HepG2 (cell line): Measurements from ENCODE around the gene RORB. TPM values are rescaled to one million over a fixed set of nuclear protein-coding genes. Genes with fewer than 3 reads are reported as not detected.

ENCODE experiments used
- ATAC-seq: fragments of 200-7000 bp; cut with Tn5 transposase; 3 replicates; pipeline ENCODE4 v1.9.1; 2020; ENCODE audit warnings: mild to moderate bottlenecking, moderate library complexity
- BruUV-seq: library from RNA; stranded (reverse); fragments of 400-500 nt; replicated peaks from 2 replicates; lab custom pipeline; 2021; lab: Mats Ljungman, UMichigan
- CTCF ChIA-PET: fragments of 300-600 bp; formaldehyde crosslinking; extraction: SDS; loops from one replicate; lab custom pipeline; 2021; ENCODE audit warnings: low total read pairs, inconsistent platforms, low intra/inter-chr PET ratio; lab: Yijun Ruan, JAX
- POLR2A ChIA-PET: fragments of 350-600 bp; sonication (Branson Sonifier 250); formaldehyde crosslinking; loops from one replicate; lab custom pipeline; 2020; ENCODE audit warnings: antibody characterized with exemption, inconsistent platforms; lab: Yijun Ruan, JAX
- DNase-seq: peaks from one replicate; pipeline ENCODE4 v3.0.0-alpha.2; 2015; ENCODE audit warnings: low spot score
- FAIRE-seq: peaks from 3 replicates; lab custom pipeline; 2011; peaks lifted over from hg19 to GRCh38; lab: Jason Lieb, UNC
- H2AFZ ChIP-seq: one replicate; pipeline ENCODE4 v1.6.1; 2011; ENCODE audit warnings: low read length, inconsistent platforms
- H3K27ac ChIP-seq: fragments of 300-600 bp; 3 replicates; pipeline ENCODE4 v1.8.0; 2011; ENCODE audit warnings: mixed run types, mild to moderate bottlenecking, mixed read lengths, low read length, inconsistent platforms; ENCODE audit not compliant: insufficient read depth; ENCODE audit errors: extremely low read length
- H3K27me3 ChIP-seq, 2 experiments: fragments of 200-600 bp in 1 of 2; 2 replicates in 1 of 2; 3 replicates in 1 of 2; pipeline versions ENCODE4 v1.6.0 to v1.8.0; 2011; ENCODE audit warnings: low read length in 2 of 2, mild to moderate bottlenecking in 2 of 2, moderate library complexity in 2 of 2, inconsistent platforms in 1 of 2; ENCODE audit not compliant: insufficient read depth in 2 of 2, control insufficient read depth in 1 of 2
- H3K36me3 ChIP-seq, 2 experiments: fragments of 200-600 bp in 1 of 2; replicated peaks in 1 of 2; 2 replicates in 1 of 2; 3 replicates in 1 of 2; pipeline versions ENCODE4 v1.5.1 to v1.8.0; 2011; ENCODE audit warnings: low read length in 2 of 2, inconsistent platforms in 1 of 2; ENCODE audit not compliant: insufficient read depth in 2 of 2, control insufficient read depth in 1 of 2
- H3K4me1 ChIP-seq: 2 replicates; pipeline ENCODE4 v1.5.1; 2012; ENCODE audit warnings: low read length, inconsistent platforms; ENCODE audit not compliant: insufficient read depth
- H3K4me2 ChIP-seq: 2 replicates; pipeline ENCODE4 v1.6.0; 2011; ENCODE audit warnings: low read depth, low read length, inconsistent platforms
- H3K4me3 ChIP-seq, 3 experiments: fragments of 200-600 bp in 1 of 3; sonication (generic), shearing (Covaris generic) in 1 of 3; replicated peaks in 1 of 3; 2 replicates each; pipeline ENCODE4 v1.5.1; 2011 to 2016; ENCODE audit warnings: low read length in 3 of 3, inconsistent platforms in 2 of 3, low read depth in 2 of 3, mild to moderate bottlenecking in 2 of 3, control low read depth in 1 of 3, mixed read lengths in 1 of 3; ENCODE audit not compliant: insufficient read depth in 1 of 3
- H3K79me2 ChIP-seq: one replicate; pipeline ENCODE4 v1.6.1; 2011; ENCODE audit warnings: low read length, inconsistent platforms; ENCODE audit not compliant: insufficient read depth
- H3K9ac ChIP-seq: 2 replicates; pipeline ENCODE4 v1.6.0; 2011; ENCODE audit warnings: mild to moderate bottlenecking, low read depth, low read length, inconsistent platforms; ENCODE audit not compliant: insufficient read depth
- H3K9me3 ChIP-seq: 2 replicates; pipeline ENCODE4 v1.5.1; 2012; ENCODE audit warnings: mild to moderate bottlenecking, low read length
- H4K20me1 ChIP-seq: 2 replicates; pipeline ENCODE4 v1.6.0; 2011; ENCODE audit warnings: inconsistent platforms, mild to moderate bottlenecking, low read length, moderate library complexity; ENCODE audit not compliant: insufficient read depth
- HOXA3 ChIP-seq: sonication (generic); formaldehyde crosslinking; IDR thresholded peaks from 2 replicates; pipeline ENCODE4 v1.5.0; 2020; ENCODE audit warnings: missing genetic modification reagents
- MEF2D ChIP-seq: sonication (generic); formaldehyde crosslinking; IDR thresholded peaks from 2 replicates; pipeline ENCODE4 v1.5.1; 2020; ENCODE audit warnings: mild to moderate bottlenecking, missing genetic modification reagents
- PRPF4 ChIP-seq: fragments of 200-400 bp; formaldehyde crosslinking; IDR thresholded peaks from 2 replicates; pipeline ENCODE4 v1.6.1; 2016; ENCODE audit warnings: low read length, low read depth; ENCODE audit not compliant: poor library complexity, severe bottlenecking
- SATB2 ChIP-seq: sonication (generic); formaldehyde crosslinking; IDR thresholded peaks from 2 replicates; pipeline ENCODE4 v1.5.0; 2020; ENCODE audit warnings: missing genetic modification reagents
- ZNF547 ChIP-seq: sonication (generic); formaldehyde crosslinking; IDR thresholded peaks from 2 replicates; pipeline ENCODE4 v1.5.1; 2020; ENCODE audit warnings: mild to moderate bottlenecking, missing genetic modification reagents
- ZNF589 ChIP-seq: sonication (generic); formaldehyde crosslinking; conservative IDR thresholded peaks from 2 replicates; pipeline ENCODE4 v1.8.0; 2022; ENCODE audit warnings: mild to moderate bottlenecking, moderate library complexity, missing genetic modification reagents
- ZNF781 ChIP-seq: sonication (generic); formaldehyde crosslinking; IDR thresholded peaks from 2 replicates; pipeline ENCODE4 v1.5.1; 2020; ENCODE audit warnings: borderline replicate concordance, mild to moderate bottlenecking, missing genetic modification reagents; ENCODE audit errors: not compliant biosample characterization
- ZNF816 ChIP-seq: sonication (generic); formaldehyde crosslinking; IDR thresholded peaks from 2 replicates; pipeline ENCODE4 v1.8.0; 2022; ENCODE audit warnings: missing genetic modification reagents, mild to moderate bottlenecking, borderline replicate concordance
- whole genome bisulfite sequencing: methylation state at CpG from one replicate; pipeline ENCODE4 v1.1.6; 2017; ENCODE audit warnings: low lambda C conversion rate; 5-methylcytosine and 5-hydroxymethylcytosine counted together
- in situ Hi-C: cut with HindIII; loops from 2 replicates; pipeline ENCODE4 v1.10.0; 2017; ENCODE audit warnings: low pct_unique_long_range_greater_than_20kb; ENCODE audit not compliant: extremely low pct_ligation_motif_present
- intact Hi-C: fragments of 100-400 bp; cut with micrococcal nuclease; formaldehyde crosslinking; loops from one replicate; pipeline ENCODE4 v1.10.0; 2022; ENCODE audit not compliant: unreplicated experiment
- polyA plus RNA-seq, 8 experiments: library from polyadenylated mRNA; depleted of rRNA in 3 of 8; stranded (reverse) in 7 of 8; unstranded in 1 of 8; fragments of >200 nt; fragmentation: Illumina TruSeq in 4 of 8; extraction: Trizol in 4 of 8; gene quantifications; 2 replicates each; pipeline versions ENCODE4 v1.2.1 to v1.2.3, GENCODE V29; 2011 to 2016; ENCODE audit warnings: low read depth in 4 of 8, missing spikeins in 1 of 8, mixed read lengths in 1 of 8; ENCODE audit not compliant: insufficient read depth in 1 of 8
- total RNA-seq, 5 experiments: library from RNA; depleted of rRNA; stranded (reverse); fragments of >200 nt; fragmentation: Illumina TruSeq; extraction: Trizol; gene quantifications; 2 replicates each; pipeline ENCODE4 v1.2.3, GENCODE V29; 2016; ENCODE audit warnings: low read depth in 1 of 5
- TF ChIP-seq, protein P1 (sequence below): sonication (generic); formaldehyde crosslinking; IDR thresholded peaks from 2 replicates; pipeline ENCODE4; 2020; ENCODE audit warnings: missing genetic modification reagents, mild to moderate bottlenecking, borderline replicate concordance
- TF ChIP-seq, protein P2 (sequence below): sonication (generic); formaldehyde crosslinking; IDR thresholded peaks from 2 replicates; pipeline ENCODE4 v1.4.0; 2020; ENCODE audit warnings: missing genetic modification reagents
- TF ChIP-seq, protein P3 (sequence below): sonication (generic); formaldehyde crosslinking; IDR thresholded peaks from 2 replicates; pipeline ENCODE4 v1.4.0; 2020; ENCODE audit warnings: mild to moderate bottlenecking, missing genetic modification reagents
- TF ChIP-seq, protein P4 (sequence below): sonication (generic); formaldehyde crosslinking; conservative IDR thresholded peaks from 2 replicates; pipeline ENCODE4 v1.4.0; 2020; ENCODE audit warnings: missing genetic modification reagents
- TF ChIP-seq, protein P5 (sequence below): sonication (generic); formaldehyde crosslinking; IDR thresholded peaks from 2 replicates; pipeline ENCODE4 v1.5.1; 2020; ENCODE audit warnings: missing genetic modification reagents, mild to moderate bottlenecking, borderline replicate concordance

Gene RORB
- total and polyA plus RNA-seq, 2 of the 13 experiments (the other 11 are each of a cell fraction or from before 2014, with no cell fraction given): not detected

DNA sequence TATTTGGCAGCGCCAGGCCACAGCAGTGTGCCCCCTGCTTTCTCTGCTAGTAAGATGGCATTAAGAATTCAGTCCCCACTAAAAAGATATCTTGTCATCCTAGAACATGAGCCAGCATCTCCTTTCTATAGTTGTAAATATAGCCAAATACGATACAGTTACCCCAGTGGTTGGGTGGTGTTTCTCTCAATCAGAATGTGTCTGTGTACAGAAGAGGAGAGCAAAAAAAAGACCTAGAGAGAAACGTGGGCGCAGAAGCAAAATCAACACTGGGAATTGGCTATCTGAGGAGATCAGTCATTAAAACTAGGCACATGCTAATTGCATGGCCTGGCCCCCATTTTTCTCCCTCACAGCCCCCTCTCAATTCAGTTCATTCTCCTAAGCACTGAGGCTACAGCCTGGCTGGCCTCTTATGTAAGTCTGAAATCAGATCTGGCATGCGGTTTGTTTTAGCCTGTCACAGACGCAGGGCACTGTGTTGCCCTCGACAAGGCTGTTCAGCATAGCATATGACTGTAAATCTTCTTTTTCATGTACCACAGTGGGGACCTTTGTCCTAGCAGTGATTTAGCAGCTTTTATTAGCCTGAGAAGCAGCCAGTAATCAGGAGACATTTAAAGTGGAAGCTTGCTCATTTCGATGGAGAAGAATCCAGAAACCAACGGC, 57.8 kb downstream of the RORB start:
- H3K27me3 ChIP-seq: no peaks in the 10 kb centered on the region
- H3K36me3 ChIP-seq: no peaks in the 10 kb centered on the region
- ChIA-PET POLR2A (no interaction called here), CTCF (no interaction called here)
- H3K27ac ChIP-seq: no peak overlapping the region
- no peak overlapping the region for H2AFZ ChIP-seq
- WGBS: 11% methylated on average over 9 of the region's 9 CpGs
- H3K4me3 ChIP-seq: no peak overlapping the region
- H3K79me2 ChIP-seq: no peaks in the 10 kb centered on the region
- BruUV-seq: no TSS peak
- in situ Hi-C loops (no loop called here), intact Hi-C loops (no loop called here)
- no peak overlapping the region for H3K9ac ChIP-seq
- no peaks in the 10 kb centered on the region for H4K20me1 ChIP-seq
- FAIRE-seq (no peak), ATAC-seq (no peak), DNase-seq (no peak)
- no peaks in the 10 kb centered on the region for H3K4me1 ChIP-seq
- no peak overlapping the region for H3K4me2 ChIP-seq
- H3K9me3 ChIP-seq: no peaks in the 10 kb centered on the region
- TF ChIP-seq, protein P1, sequence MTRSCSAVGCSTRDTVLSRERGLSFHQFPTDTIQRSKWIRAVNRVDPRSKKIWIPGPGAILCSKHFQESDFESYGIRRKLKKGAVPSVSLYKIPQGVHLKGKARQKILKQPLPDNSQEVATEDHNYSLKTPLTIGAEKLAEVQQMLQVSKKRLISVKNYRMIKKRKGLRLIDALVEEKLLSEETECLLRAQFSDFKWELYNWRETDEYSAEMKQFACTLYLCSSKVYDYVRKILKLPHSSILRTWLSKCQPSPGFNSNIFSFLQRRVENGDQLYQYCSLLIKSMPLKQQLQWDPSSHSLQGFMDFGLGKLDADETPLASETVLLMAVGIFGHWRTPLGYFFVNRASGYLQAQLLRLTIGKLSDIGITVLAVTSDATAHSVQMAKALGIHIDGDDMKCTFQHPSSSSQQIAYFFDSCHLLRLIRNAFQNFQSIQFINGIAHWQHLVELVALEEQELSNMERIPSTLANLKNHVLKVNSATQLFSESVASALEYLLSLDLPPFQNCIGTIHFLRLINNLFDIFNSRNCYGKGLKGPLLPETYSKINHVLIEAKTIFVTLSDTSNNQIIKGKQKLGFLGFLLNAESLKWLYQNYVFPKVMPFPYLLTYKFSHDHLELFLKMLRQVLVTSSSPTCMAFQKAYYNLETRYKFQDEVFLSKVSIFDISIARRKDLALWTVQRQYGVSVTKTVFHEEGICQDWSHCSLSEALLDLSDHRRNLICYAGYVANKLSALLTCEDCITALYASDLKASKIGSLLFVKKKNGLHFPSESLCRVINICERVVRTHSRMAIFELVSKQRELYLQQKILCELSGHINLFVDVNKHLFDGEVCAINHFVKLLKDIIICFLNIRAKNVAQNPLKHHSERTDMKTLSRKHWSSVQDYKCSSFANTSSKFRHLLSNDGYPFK (CRISPR knock-in tag): no peak
- TF ChIP-seq ZNF781 (CRISPR knock-in tag) (no peak), MEF2D (CRISPR knock-in tag) (no peak), ZNF547 (CRISPR knock-in tag) (no peak), ZNF589 (CRISPR knock-in tag) (no peak), PRPF4 (no peak), HOXA3 (CRISPR knock-in tag) (no peak), ZNF816 (CRISPR knock-in tag) (no peak), SATB2 (CRISPR knock-in tag) (no peak)
- TF ChIP-seq, protein P2, sequence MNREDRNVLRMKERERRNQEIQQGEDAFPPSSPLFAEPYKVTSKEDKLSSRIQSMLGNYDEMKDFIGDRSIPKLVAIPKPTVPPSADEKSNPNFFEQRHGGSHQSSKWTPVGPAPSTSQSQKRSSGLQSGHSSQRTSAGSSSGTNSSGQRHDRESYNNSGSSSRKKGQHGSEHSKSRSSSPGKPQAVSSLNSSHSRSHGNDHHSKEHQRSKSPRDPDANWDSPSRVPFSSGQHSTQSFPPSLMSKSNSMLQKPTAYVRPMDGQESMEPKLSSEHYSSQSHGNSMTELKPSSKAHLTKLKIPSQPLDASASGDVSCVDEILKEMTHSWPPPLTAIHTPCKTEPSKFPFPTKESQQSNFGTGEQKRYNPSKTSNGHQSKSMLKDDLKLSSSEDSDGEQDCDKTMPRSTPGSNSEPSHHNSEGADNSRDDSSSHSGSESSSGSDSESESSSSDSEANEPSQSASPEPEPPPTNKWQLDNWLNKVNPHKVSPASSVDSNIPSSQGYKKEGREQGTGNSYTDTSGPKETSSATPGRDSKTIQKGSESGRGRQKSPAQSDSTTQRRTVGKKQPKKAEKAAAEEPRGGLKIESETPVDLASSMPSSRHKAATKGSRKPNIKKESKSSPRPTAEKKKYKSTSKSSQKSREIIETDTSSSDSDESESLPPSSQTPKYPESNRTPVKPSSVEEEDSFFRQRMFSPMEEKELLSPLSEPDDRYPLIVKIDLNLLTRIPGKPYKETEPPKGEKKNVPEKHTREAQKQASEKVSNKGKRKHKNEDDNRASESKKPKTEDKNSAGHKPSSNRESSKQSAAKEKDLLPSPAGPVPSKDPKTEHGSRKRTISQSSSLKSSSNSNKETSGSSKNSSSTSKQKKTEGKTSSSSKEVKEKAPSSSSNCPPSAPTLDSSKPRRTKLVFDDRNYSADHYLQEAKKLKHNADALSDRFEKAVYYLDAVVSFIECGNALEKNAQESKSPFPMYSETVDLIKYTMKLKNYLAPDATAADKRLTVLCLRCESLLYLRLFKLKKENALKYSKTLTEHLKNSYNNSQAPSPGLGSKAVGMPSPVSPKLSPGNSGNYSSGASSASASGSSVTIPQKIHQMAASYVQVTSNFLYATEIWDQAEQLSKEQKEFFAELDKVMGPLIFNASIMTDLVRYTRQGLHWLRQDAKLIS (CRISPR knock-in tag): no peak
- TF ChIP-seq, protein P3, sequence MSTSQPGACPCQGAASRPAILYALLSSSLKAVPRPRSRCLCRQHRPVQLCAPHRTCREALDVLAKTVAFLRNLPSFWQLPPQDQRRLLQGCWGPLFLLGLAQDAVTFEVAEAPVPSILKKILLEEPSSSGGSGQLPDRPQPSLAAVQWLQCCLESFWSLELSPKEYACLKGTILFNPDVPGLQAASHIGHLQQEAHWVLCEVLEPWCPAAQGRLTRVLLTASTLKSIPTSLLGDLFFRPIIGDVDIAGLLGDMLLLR (CRISPR knock-in tag): no peak
- TF ChIP-seq, protein P4, sequence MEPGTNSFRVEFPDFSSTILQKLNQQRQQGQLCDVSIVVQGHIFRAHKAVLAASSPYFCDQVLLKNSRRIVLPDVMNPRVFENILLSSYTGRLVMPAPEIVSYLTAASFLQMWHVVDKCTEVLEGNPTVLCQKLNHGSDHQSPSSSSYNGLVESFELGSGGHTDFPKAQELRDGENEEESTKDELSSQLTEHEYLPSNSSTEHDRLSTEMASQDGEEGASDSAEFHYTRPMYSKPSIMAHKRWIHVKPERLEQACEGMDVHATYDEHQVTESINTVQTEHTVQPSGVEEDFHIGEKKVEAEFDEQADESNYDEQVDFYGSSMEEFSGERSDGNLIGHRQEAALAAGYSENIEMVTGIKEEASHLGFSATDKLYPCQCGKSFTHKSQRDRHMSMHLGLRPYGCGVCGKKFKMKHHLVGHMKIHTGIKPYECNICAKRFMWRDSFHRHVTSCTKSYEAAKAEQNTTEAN (CRISPR knock-in tag): no peak
- TF ChIP-seq, protein P5, sequence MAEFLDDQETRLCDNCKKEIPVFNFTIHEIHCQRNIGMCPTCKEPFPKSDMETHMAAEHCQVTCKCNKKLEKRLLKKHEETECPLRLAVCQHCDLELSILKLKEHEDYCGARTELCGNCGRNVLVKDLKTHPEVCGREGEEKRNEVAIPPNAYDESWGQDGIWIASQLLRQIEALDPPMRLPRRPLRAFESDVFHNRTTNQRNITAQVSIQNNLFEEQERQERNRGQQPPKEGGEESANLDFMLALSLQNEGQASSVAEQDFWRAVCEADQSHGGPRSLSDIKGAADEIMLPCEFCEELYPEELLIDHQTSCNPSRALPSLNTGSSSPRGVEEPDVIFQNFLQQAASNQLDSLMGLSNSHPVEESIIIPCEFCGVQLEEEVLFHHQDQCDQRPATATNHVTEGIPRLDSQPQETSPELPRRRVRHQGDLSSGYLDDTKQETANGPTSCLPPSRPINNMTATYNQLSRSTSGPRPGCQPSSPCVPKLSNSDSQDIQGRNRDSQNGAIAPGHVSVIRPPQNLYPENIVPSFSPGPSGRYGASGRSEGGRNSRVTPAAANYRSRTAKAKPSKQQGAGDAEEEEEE (CRISPR knock-in tag): no peak
